H1 (cell line): Measurements from ENCODE around the gene FAM149B1. TPM values are rescaled to one million over a fixed set of nuclear protein-coding genes. Genes with fewer than 3 reads are reported as not detected.

ENCODE experiments used
- BRCA1 ChIP-seq: IDR thresholded peaks from 2 replicates; pipeline ENCODE4 v1.6.1; 2012; ENCODE audit warnings: low read depth, low read length, improper control_type of control experiment
- CHD2 ChIP-seq: IDR thresholded peaks from 2 replicates; pipeline ENCODE4 v1.6.1; 2012; ENCODE audit warnings: low read length, improper control_type of control experiment
- CHD7 ChIP-seq: fragments of 300-600 bp; sonication (generic); IDR thresholded peaks from 2 replicates; pipeline ENCODE4 v1.7.1; 2012; ENCODE audit warnings: low read length, moderate library complexity, mild to moderate bottlenecking, inconsistent platforms; ENCODE audit not compliant: insufficient replicate concordance
- EP300 ChIP-seq, 2 experiments: IDR thresholded peaks; 1 replicate in 1 of 2; 2 replicates in 1 of 2; pipeline ENCODE4 v1.6.1; 2011 to 2012; ENCODE audit warnings: low read depth in 2 of 2, low read length in 2 of 2, mild to moderate bottlenecking in 2 of 2, borderline replicate concordance in 1 of 2, inconsistent platforms in 1 of 2, moderate library complexity in 1 of 2
- FOSL1 ChIP-seq: IDR thresholded peaks from 2 replicates; pipeline ENCODE4 v1.6.1; 2011; ENCODE audit warnings: mild to moderate bottlenecking, low read depth, low read length, moderate library complexity; ENCODE audit not compliant: insufficient read depth
- GTF2F1 ChIP-seq: IDR thresholded peaks from 2 replicates; pipeline ENCODE4 v1.6.1; 2012; ENCODE audit warnings: low read depth, low read length, improper control_type of control experiment, borderline replicate concordance
- KDM4A ChIP-seq: IDR thresholded peaks from one replicate; pipeline ENCODE4 v1.7.1; 2012; ENCODE audit warnings: low read depth, mild to moderate bottlenecking, moderate library complexity, low read length, inconsistent platforms; ENCODE audit not compliant: severe bottlenecking
- MAX ChIP-seq: IDR thresholded peaks from 2 replicates; pipeline ENCODE4 v1.6.1; 2012; ENCODE audit warnings: inconsistent platforms
- POLR2AphosphoS5 ChIP-seq: IDR thresholded peaks from 2 replicates; pipeline ENCODE4 v1.6.1; 2011; ENCODE audit warnings: low read depth, low read length
- RXRA ChIP-seq: IDR thresholded peaks from 2 replicates; pipeline ENCODE4 v1.6.1; 2011; ENCODE audit warnings: low read depth, mild to moderate bottlenecking, low read length, moderate library complexity; ENCODE audit not compliant: insufficient read depth
- SP4 ChIP-seq: IDR thresholded peaks from 2 replicates; pipeline ENCODE4 v1.6.1; 2012; ENCODE audit warnings: low read length, inconsistent platforms
- polyA plus RNA-seq, 7 experiments: library from polyadenylated mRNA; depleted of rRNA in 3 of 7; stranded (reverse) in 5 of 7; unstranded in 2 of 7; fragments of >200 nt in 5 of 7; fragments of 200-250 nt in 2 of 7; gene quantifications; 1 replicate in 5 of 7; 2 replicates in 1 of 7; 4 replicates in 1 of 7; pipeline versions ENCODE4 v1.2.1 to v1.2.3, GENCODE V29; 2011 to 2013; ENCODE audit warnings: missing spikeins in 2 of 7, mixed read lengths in 2 of 7
- total RNA-seq: library from RNA; stranded (reverse); fragmentation: NEBNext Ultra II Directional; extraction: Animal tissue kit (Norgen Biotek cat#: 25700); gene quantifications from 2 replicates; pipeline ENCODE4 v1.2.1, GENCODE V29; 2021

The FAM149B1 gene
- total and polyA plus RNA-seq, 2 of the 8 experiments (the other 6 are each of a cell fraction or from before 2014, with no cell fraction given), result 16.8 to 21.9 TPM

- TF ChIP-seq CHD7 (no peak), MAX (no peak), SP4 (no peak), CHD2 (no peak), POLR2AphosphoS5 (no peak), EP300 (IDR thresholded peaks at IDR 0.05; ENCODE audit: borderline replicate concordance in 1 of 2, low read depth in 2 of 2, low read length in 2 of 2) (no peak), RXRA (no peak), BRCA1 (no peak), KDM4A (no peak), GTF2F1 (no peak), FOSL1 (no peak)
These were observed 26.3 kb upstream of the FAM149B1 start (continued) for GRCh38 chr10:73141603-73142002.
